Measurements from ENCODE around the gene EIF2B5. TPM values are rescaled to one million over a fixed set of nuclear protein-coding genes. Genes with fewer than 3 reads are reported as not detected.

Gene EIF2B5
- total RNA-seq, 1 donor from 2014 or later = 26.1 TPM

DNA sequence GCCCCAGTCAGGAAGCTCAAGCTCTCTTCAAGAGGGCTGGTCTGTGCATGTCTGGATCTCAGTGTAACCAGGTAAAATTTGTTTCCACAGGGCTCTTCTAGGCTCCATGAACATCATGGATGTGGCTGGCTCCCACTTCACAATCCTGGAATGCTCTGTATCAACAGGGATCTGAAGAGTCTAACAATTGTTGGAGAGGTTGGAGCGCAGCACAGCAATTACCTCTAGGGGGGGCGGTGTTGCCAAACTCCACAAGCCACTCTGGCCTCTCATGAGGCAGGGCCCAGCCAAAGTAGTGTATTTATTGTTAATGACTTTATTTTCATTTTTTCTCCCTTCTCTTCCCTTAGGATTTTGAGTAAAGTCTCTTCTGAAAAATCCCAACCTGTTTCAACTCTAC is 6.1 kb upstream of the EIF2B5 start:
- no peaks in the 10 kb centered on the region for H3K9me3 Mint-ChIP-seq (ENCODE audit: low read depth)
- TF ChIP-seq, protein P1, sequence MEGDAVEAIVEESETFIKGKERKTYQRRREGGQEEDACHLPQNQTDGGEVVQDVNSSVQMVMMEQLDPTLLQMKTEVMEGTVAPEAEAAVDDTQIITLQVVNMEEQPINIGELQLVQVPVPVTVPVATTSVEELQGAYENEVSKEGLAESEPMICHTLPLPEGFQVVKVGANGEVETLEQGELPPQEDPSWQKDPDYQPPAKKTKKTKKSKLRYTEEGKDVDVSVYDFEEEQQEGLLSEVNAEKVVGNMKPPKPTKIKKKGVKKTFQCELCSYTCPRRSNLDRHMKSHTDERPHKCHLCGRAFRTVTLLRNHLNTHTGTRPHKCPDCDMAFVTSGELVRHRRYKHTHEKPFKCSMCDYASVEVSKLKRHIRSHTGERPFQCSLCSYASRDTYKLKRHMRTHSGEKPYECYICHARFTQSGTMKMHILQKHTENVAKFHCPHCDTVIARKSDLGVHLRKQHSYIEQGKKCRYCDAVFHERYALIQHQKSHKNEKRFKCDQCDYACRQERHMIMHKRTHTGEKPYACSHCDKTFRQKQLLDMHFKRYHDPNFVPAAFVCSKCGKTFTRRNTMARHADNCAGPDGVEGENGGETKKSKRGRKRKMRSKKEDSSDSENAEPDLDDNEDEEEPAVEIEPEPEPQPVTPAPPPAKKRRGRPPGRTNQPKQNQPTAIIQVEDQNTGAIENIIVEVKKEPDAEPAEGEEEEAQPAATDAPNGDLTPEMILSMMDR (IDR thresholded peaks at IDR 0.05) = peak; percentile 69
- H3K4me1 Mint-ChIP-seq (ENCODE audit: low read depth) = peaks cover 8% of the 10 kb centered on the region
- DNase-seq (ENCODE audit: low spot score) = no peak
- H3K27me3 Mint-ChIP-seq (ENCODE audit: low read depth) = no peaks in the 10 kb centered on the region
- H3K4me3 Mint-ChIP-seq (ENCODE audit: unreplicated experiment) = no peak overlapping the region
- H3K27ac Mint-ChIP-seq (ENCODE audit: unreplicated experiment) = no peak overlapping the region
- H3K36me3 Mint-ChIP-seq (ENCODE audit: low read depth) = no peaks in the 10 kb centered on the region

DNA sequence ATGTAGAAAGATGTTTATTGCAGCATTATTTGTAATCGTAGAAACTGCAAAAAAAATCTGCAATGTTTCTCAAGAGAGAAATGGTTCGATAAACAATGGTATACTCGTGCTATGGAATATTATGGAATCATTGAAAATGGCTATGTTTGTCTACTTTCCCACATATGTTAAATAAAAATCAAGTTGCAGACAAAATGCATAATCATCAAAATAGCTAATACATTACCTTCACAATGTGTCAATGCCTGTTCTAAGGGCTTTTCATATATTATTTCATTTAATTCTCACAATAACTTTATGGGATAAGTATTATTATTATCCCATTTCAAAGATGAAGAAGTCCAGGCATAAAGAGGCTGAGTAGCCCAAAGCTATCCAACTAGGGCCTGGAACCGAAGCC is 2.2 kb upstream of the EIF2B5 start:
- TF ChIP-seq, protein P1 (IDR thresholded peaks at IDR 0.05) = no peak
- H3K4me1 Mint-ChIP-seq (ENCODE audit: low read depth) = peaks cover 35% of the 10 kb centered on the region
- no peaks in the 10 kb centered on the region for H3K9me3 Mint-ChIP-seq (ENCODE audit: low read depth)
- H3K27ac Mint-ChIP-seq (ENCODE audit: unreplicated experiment) = no peak overlapping the region
- no peak overlapping the region for H3K4me3 Mint-ChIP-seq (ENCODE audit: unreplicated experiment)
- no peak for DNase-seq (ENCODE audit: low spot score)
- no peaks in the 10 kb centered on the region for H3K27me3 Mint-ChIP-seq (ENCODE audit: low read depth)
- no peaks in the 10 kb centered on the region for H3K36me3 Mint-ChIP-seq (ENCODE audit: low read depth)

DNA sequence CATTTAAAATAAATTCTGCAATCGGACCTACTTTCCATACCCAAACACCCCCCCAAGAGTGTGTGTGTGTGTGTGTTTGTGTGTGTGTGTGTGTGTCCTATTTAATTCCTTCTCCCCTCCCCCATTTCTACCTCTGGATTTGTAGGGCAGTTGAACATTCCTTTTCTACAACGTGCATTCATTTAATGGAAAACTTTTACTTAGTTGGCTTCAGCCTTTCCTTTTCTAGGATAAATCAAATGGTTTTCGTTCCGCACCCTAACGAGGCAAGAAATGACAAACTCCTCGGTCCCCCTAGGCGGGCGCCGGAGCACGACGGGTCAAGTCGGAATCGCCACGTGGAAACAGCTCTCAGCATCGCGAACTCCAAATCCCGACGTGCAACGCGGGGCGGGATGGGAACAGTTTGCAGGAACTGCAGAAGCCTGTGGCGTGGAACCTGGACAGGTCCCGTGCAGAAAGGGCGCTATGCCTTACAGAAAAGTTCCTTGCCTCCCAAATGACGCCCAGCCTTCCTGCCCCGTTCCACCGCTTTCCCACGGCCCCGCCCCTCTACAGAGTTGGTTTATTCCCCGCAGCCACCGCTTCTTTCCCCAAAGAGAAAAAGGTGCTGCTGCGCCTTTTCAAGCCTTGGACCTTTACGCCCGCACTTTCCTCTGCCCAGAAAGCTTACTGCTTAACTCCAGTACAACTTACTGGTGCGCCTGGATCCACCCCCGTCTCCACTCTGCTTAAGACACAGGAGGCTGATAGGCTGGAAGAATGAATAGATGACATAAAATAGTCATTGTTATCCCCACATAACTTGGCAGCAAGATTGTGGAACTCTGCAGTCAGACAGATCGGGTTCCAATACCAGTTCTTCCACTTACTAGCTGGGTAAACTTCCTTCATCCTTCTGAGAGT is 1.1 kb upstream of the EIF2B5 start:
- peak overlapping the region; percentile 90 for H3K27ac Mint-ChIP-seq (ENCODE audit: unreplicated experiment)
- no peaks in the 10 kb centered on the region for H3K9me3 Mint-ChIP-seq (ENCODE audit: low read depth)
- TF ChIP-seq, protein P1 (IDR thresholded peaks at IDR 0.05) = peak; percentile 15
- peak; percentile 94 for DNase-seq (ENCODE audit: low spot score)
- peaks cover 36% of the 10 kb centered on the region for H3K4me1 Mint-ChIP-seq (ENCODE audit: low read depth)
- no peaks in the 10 kb centered on the region for H3K36me3 Mint-ChIP-seq (ENCODE audit: low read depth)
- peak overlapping the region; percentile 94 for H3K4me3 Mint-ChIP-seq (ENCODE audit: unreplicated experiment)
- no peaks in the 10 kb centered on the region for H3K27me3 Mint-ChIP-seq (ENCODE audit: low read depth)

DNA sequence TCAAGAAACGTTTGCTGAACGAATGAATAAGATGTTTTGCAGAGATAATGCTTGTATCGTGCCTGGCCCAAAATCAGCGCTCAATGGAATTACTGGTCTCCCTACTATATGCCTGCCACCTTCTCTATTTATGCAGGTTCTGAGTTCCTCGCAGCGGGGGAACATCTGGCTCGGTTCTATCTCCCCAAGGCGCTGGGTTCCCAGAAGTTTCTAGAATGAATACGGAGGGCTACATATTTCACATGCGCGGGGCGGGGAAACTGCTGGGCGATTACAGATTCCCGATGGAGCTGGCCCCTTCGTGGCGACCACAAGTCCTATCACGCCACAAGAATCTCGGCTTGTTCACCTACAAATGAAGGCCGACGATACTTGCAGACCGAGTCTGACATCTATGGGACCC is 411 bp upstream of the EIF2B5 start:
- Mint-ChIP-seq H3K4me3 (ENCODE audit: unreplicated experiment) (peak overlapping the region; percentile 94), H3K27me3 (ENCODE audit: low read depth) (no peaks in the 10 kb centered on the region), H3K36me3 (ENCODE audit: low read depth) (no peaks in the 10 kb centered on the region), H3K9me3 (ENCODE audit: low read depth) (no peaks in the 10 kb centered on the region), H3K4me1 (ENCODE audit: low read depth) (peaks cover 36% of the 10 kb centered on the region), H3K27ac (ENCODE audit: unreplicated experiment) (peak overlapping the region; percentile 90)
- TF ChIP-seq, protein P1 (IDR thresholded peaks at IDR 0.05) = no peak
- DNase-seq (ENCODE audit: low spot score) = no peak

DNA sequence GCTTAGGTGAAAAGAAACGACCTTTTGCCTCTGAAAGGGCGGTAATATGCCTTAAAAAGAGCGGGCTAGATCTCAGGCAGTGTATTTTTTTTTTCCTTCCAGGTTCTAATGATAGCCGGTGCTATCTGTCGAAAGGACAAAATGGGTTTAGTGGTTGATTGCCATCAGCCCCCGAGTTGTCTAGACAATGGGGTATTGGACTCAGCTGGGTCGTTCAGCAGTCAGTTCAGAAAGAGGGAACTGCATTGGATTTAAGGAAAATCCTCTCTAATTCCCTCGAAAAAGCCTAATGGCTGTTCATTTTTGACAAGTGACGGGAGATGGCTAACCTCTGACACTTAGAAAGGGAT is 728 bp downstream of the EIF2B5 start:
- Mint-ChIP-seq H3K27me3 (ENCODE audit: low read depth) (no peaks in the 10 kb centered on the region), H3K36me3 (ENCODE audit: low read depth) (peaks cover 7% of the 10 kb centered on the region), H3K4me1 (ENCODE audit: low read depth) (peaks cover 36% of the 10 kb centered on the region), H3K27ac (ENCODE audit: unreplicated experiment) (peak overlapping the region; percentile 90), H3K9me3 (ENCODE audit: low read depth) (no peaks in the 10 kb centered on the region), H3K4me3 (ENCODE audit: unreplicated experiment) (peak overlapping the region; percentile 94)
- TF ChIP-seq, protein P1 (IDR thresholded peaks at IDR 0.05) = no peak
- no peak for DNase-seq (ENCODE audit: low spot score)

Measured in chondrocyte (in vitro differentiated cells).